RPMI7951 (cell line): ENCODE measurements around the gene TNKS1BP1. TPM values are rescaled to one million over a fixed set of nuclear protein-coding genes. Genes with fewer than 3 reads are reported as not detected.

Experiments used
- DNase-seq: peaks from one replicate; pipeline ENCODE4 v3.0.0-alpha.2; 2012; ENCODE audit warnings: low read depth
- total RNA-seq: library from RNA; depleted of rRNA; stranded (reverse); fragments of >200 nt; shearing (Covaris generic); gene quantifications from 2 replicates; pipeline ENCODE4 v1.2.3, GENCODE V29; 2014

Gene TNKS1BP1
- total RNA-seq, 1 experiment from 2014 or later, result 24.8 TPM

GRCh38 chr11:57330029-57330428, 5.3 kb upstream of the TNKS1BP1 start:
- no peak for DNase-seq

GRCh38 chr11:57327721-57328120, 3.0 kb upstream of the TNKS1BP1 start:
- no peak for DNase-seq

- DNase-seq, result no peak
These were observed 940 bp upstream of the TNKS1BP1 start for GRCh38 chr11:57325735-57326048.

- DNase-seq, result peak; percentile 50
These were observed 432 bp downstream of the TNKS1BP1 start for GRCh38 chr11:57324154-57324885.

GRCh38 chr11:57323855-57324153, 948 bp downstream of the TNKS1BP1 start:
- DNase-seq, result no peak

- DNase-seq, result peak; percentile 13
These were observed 1.4 kb downstream of the TNKS1BP1 start for GRCh38 chr11:57323167-57323854.

GRCh38 chr11:57322256-57323166, 2.2 kb downstream of the TNKS1BP1 start:
- peak; percentile 96 for DNase-seq

- DNase-seq, result peak; percentile 19
These were observed 3.1 kb downstream of the TNKS1BP1 start for GRCh38 chr11:57321388-57322255.

GRCh38 chr11:57320719-57321387, 3.9 kb downstream of the TNKS1BP1 start:
- DNase-seq, result no peak

GRCh38 chr11:57320067-57320718, 4.6 kb downstream of the TNKS1BP1 start:
- no peak for DNase-seq

GRCh38 chr11:57318178-57318577, 6.6 kb downstream of the TNKS1BP1 start:
- DNase-seq, result no peak

GRCh38 chr11:57316017-57316416, 8.7 kb downstream of the TNKS1BP1 start:
- no peak for DNase-seq

- no peak for DNase-seq
These were observed 9.3 kb downstream of the TNKS1BP1 start for GRCh38 chr11:57315491-57315890.

GRCh38 chr11:57314221-57314973, 10.4 kb downstream of the TNKS1BP1 start:
- DNase-seq, result no peak

GRCh38 chr11:57313788-57314135, 11.0 kb downstream of the TNKS1BP1 start:
- DNase-seq, result no peak

GRCh38 chr11:57313071-57313787, 11.5 kb downstream of the TNKS1BP1 start:
- no peak for DNase-seq

- no peak for DNase-seq
These were observed 12.2 kb downstream of the TNKS1BP1 start for GRCh38 chr11:57312511-57313021.

GRCh38 chr11:57311109-57311936, 13.4 kb downstream of the TNKS1BP1 start:
- DNase-seq, result peak; percentile 95
